ENCODE measurements around the gene JMJD1C. TPM values are rescaled to one million over a fixed set of nuclear protein-coding genes. Genes with fewer than 3 reads are reported as not detected.

The JMJD1C gene
- total and polyA plus RNA-seq, 10 of the 15 experiments (the other 5 are each of a cell fraction or from before 2014, with no cell fraction given) = 31.2 to 83.3 (median 49.5) TPM

GRCh38 chr10:63314020-63314419, 151.8 kb downstream of the JMJD1C start:
- H3K4me1 ChIP-seq (ENCODE audit: control insufficient read depth, insufficient read depth, low read length) = no peaks in the 10 kb centered on the region
- H3K36me3 ChIP-seq (ENCODE audit: control insufficient read depth in 2 of 2, insufficient read depth in 2 of 2, low read length in 1 of 2) = no peaks in the 10 kb centered on the region
- H4K20me1 ChIP-seq (ENCODE audit: control insufficient read depth, insufficient read depth) = no peaks in the 10 kb centered on the region
- FAIRE-seq = no peak
- in situ Hi-C loops (cut with MboI) = no loop called here
- POLR2A ChIA-PET = no interaction called here
- WGBS (ENCODE audit: insufficient coverage, insufficient replicate concordance, low lambda C conversion rate, missing lambda C conversion rate) = 100% methylated on average over 1 of the region's 1 CpG
- RAD21 ChIA-PET (ENCODE audit: unreplicated experiment) = no interaction called here
- H3K4me3 ChIP-seq = no peak overlapping the region
- no TSS peak for BruUV-seq (replicated peaks)
- H3K4me2 ChIP-seq (ENCODE audit: control insufficient read depth, insufficient read depth) = no peak overlapping the region
- no peaks in the 10 kb centered on the region for H3K79me2 ChIP-seq (ENCODE audit: control insufficient read depth, insufficient read depth, low read length)
- SMC1A ChIA-PET (ENCODE audit: uncharacterized antibody, unreplicated experiment) = interaction anchor here (1.0 to 1.6 kb wide), 2 partner anchors 10 to 14 kb away, joined by 4 to 6 read pairs; no protein-coding TSS in a partner anchor
- CTCF ChIA-PET = interaction anchor here (1.4 kb wide), 1 partner anchor 19 kb away, joined by 4 read pairs; no protein-coding TSS in a partner anchor
- H3K9me3 ChIP-seq (replicated peaks; ENCODE audit: control insufficient read depth, insufficient read depth, low read length) = no peaks in the 10 kb centered on the region
- TF ChIP-seq CTCF (IDR thresholded peaks at IDR 0.05 in 2 of 3, conservative IDR thresholded peaks at IDR 0.05 in 1 of 3; ENCODE audit: control insufficient read depth in 2 of 3, extremely low read depth in 1 of 3, insufficient read depth in 1 of 3, low read depth in 3 of 3, low read length in 3 of 3) (no peak), YY1 (IDR thresholded peaks at IDR 0.05; ENCODE audit: low read depth, low read length) (no peak), USF1 (IDR thresholded peaks at IDR 0.05; ENCODE audit: borderline replicate concordance, extremely low read length, insufficient read depth, low read depth, low read length) (no peak), POLR2AphosphoS5 (IDR thresholded peaks at IDR 0.05; ENCODE audit: low read length) (no peak), MYB (IDR thresholded peaks at IDR 0.05; ENCODE audit: borderline replicate concordance, low read depth, low read length) (no peak), MYC (IDR thresholded peaks at IDR 0.05; ENCODE audit: insufficient read depth, insufficient read length, insufficient replicate concordance, low read length, severe bottlenecking) (no peak)
- intact Hi-C loops (cut with micrococcal nuclease; ENCODE audit: unreplicated experiment) = no loop called here
- no peaks in the 10 kb centered on the region for H3K27me3 ChIP-seq (replicated peaks in 1 of 2; ENCODE audit: control insufficient read depth in 2 of 2, insufficient read depth in 2 of 2, low read length in 1 of 2)
- H3K27ac ChIP-seq (ENCODE audit: control insufficient read depth, insufficient read depth) = no peak overlapping the region
- no peak overlapping the region for H3K9ac ChIP-seq (ENCODE audit: control insufficient read depth, insufficient read depth, low read length)
- ATAC-seq = no peak
- DNase-seq (ENCODE audit: low read depth, low spot score) = no peak
- H2AFZ ChIP-seq (ENCODE audit: control insufficient read depth, low read depth, low read length) = no peak overlapping the region

Data from GM12878 (cell line).